HepG2 (cell line): ENCODE results near the gene LRTM2. TPM values are rescaled to one million over a fixed set of nuclear protein-coding genes. Genes with fewer than 3 reads are reported as not detected.

Source experiments
- ARID3A ChIP-seq: IDR thresholded peaks from 2 replicates; pipeline ENCODE4 v1.6.1; 2012; ENCODE audit warnings: low read depth, low read length, improper control_type of control experiment
- ASH2L ChIP-seq: fragments of 300-600, 200-600 bp; sonication (generic); IDR thresholded peaks from 2 replicates; pipeline ENCODE4 v1.7.0; 2017; ENCODE audit warnings: low read depth, mild to moderate bottlenecking, moderate library complexity, mixed read lengths, low read length; ENCODE audit not compliant: insufficient read length
- ATF4 ChIP-seq, 2 experiments: fragments of 450-650 bp in 1 of 2; sonication (generic) in 1 of 2; formaldehyde crosslinking; IDR thresholded peaks; 2 replicates each; pipeline versions ENCODE4 v1.5.0 to v1.8.0; 2020 to 2022; ENCODE audit warnings: mild to moderate bottlenecking in 1 of 2, missing genetic modification reagents in 1 of 2
- DMAP1 ChIP-seq: IDR thresholded peaks from 2 replicates; pipeline ENCODE4 v1.6.1; 2016
- ELF3 ChIP-seq: IDR thresholded peaks from 2 replicates; pipeline ENCODE4 v1.6.1; 2016; ENCODE audit warnings: missing genetic modification reagents, missing compliant biosample characterization
- GFI1 ChIP-seq: sonication (generic); formaldehyde crosslinking; IDR thresholded peaks from 2 replicates; pipeline ENCODE4 v1.5.0; 2020; ENCODE audit warnings: missing genetic modification reagents, mild to moderate bottlenecking, borderline replicate concordance
- HOXA3 ChIP-seq: sonication (generic); formaldehyde crosslinking; IDR thresholded peaks from 2 replicates; pipeline ENCODE4 v1.5.0; 2020; ENCODE audit warnings: missing genetic modification reagents
- JUN ChIP-seq: sonication (generic); formaldehyde crosslinking; IDR thresholded peaks from 2 replicates; pipeline ENCODE4 v1.4.0; 2020; ENCODE audit warnings: mild to moderate bottlenecking, missing genetic modification reagents
- KDM2A ChIP-seq: sonication (generic); formaldehyde crosslinking; IDR thresholded peaks from 2 replicates; pipeline ENCODE4 v1.4.0; 2020; ENCODE audit warnings: low read depth, missing genetic modification reagents, borderline replicate concordance
- MTF1 ChIP-seq: sonication (generic); formaldehyde crosslinking; IDR thresholded peaks from 2 replicates; pipeline ENCODE4 v1.5.0; 2020; ENCODE audit warnings: missing genetic modification reagents
- MYC ChIP-seq: sonication (generic); formaldehyde crosslinking; IDR thresholded peaks from 2 replicates; pipeline ENCODE4 v1.9.0; 2021; ENCODE audit warnings: missing genetic modification reagents, borderline replicate concordance
- MYNN ChIP-seq: sonication (generic); formaldehyde crosslinking; IDR thresholded peaks from 2 replicates; pipeline ENCODE4 v1.4.0; 2020; ENCODE audit warnings: mild to moderate bottlenecking, low read depth, missing genetic modification reagents
- NKX3-1 ChIP-seq: sonication (generic); formaldehyde crosslinking; IDR thresholded peaks from 2 replicates; pipeline ENCODE4 v1.5.0; 2020; ENCODE audit warnings: missing genetic modification reagents
- PPARG ChIP-seq: conservative IDR thresholded peaks from 2 replicates; pipeline ENCODE4 v1.6.1; 2016; ENCODE audit warnings: missing biosample characterization, missing genetic modification reagents
- RNF2 ChIP-seq: fragments of 450-650 bp; conservative IDR thresholded peaks from 2 replicates; pipeline ENCODE4 v1.6.1; 2016; ENCODE audit warnings: low read depth
- RNF219 ChIP-seq: sonication (generic); formaldehyde crosslinking; IDR thresholded peaks from 2 replicates; pipeline ENCODE4 v1.5.0; 2020; ENCODE audit warnings: mild to moderate bottlenecking, missing genetic modification reagents
- SOX5 ChIP-seq: IDR thresholded peaks from 2 replicates; pipeline ENCODE4 v1.6.1; 2016; ENCODE audit warnings: borderline replicate concordance
- TFDP2 ChIP-seq: sonication (generic); formaldehyde crosslinking; IDR thresholded peaks from 2 replicates; pipeline ENCODE4 v1.4.0; 2020; ENCODE audit warnings: missing genetic modification reagents
- ZNF160 ChIP-seq: sonication (generic); formaldehyde crosslinking; IDR thresholded peaks from 2 replicates; pipeline ENCODE4 v1.8.0; 2022; ENCODE audit warnings: mild to moderate bottlenecking, inconsistent platforms, missing genetic modification reagents
- ZNF333 ChIP-seq: sonication (generic); formaldehyde crosslinking; IDR thresholded peaks from 2 replicates; pipeline ENCODE4 v1.4.0; 2020; ENCODE audit warnings: mild to moderate bottlenecking, missing genetic modification reagents, borderline replicate concordance
- ZNF510 ChIP-seq: sonication (generic); formaldehyde crosslinking; IDR thresholded peaks from 2 replicates; pipeline ENCODE4 v1.4.0; 2020; ENCODE audit warnings: low read depth, mild to moderate bottlenecking, missing genetic modification reagents
- ZNF562 ChIP-seq: sonication (generic); formaldehyde crosslinking; IDR thresholded peaks from 2 replicates; pipeline ENCODE4 v1.8.0; 2022; ENCODE audit warnings: missing genetic modification reagents, borderline replicate concordance
- polyA plus RNA-seq, 8 experiments: library from polyadenylated mRNA; depleted of rRNA in 3 of 8; stranded (reverse) in 7 of 8; unstranded in 1 of 8; fragments of >200 nt; fragmentation: Illumina TruSeq in 4 of 8; extraction: Trizol in 4 of 8; gene quantifications; 2 replicates each; pipeline versions ENCODE4 v1.2.1 to v1.2.3, GENCODE V29; 2011 to 2016; ENCODE audit warnings: low read depth in 4 of 8, missing spikeins in 1 of 8, mixed read lengths in 1 of 8; ENCODE audit not compliant: insufficient read depth in 1 of 8
- total RNA-seq, 5 experiments: library from RNA; depleted of rRNA; stranded (reverse); fragments of >200 nt; fragmentation: Illumina TruSeq; extraction: Trizol; gene quantifications; 2 replicates each; pipeline ENCODE4 v1.2.3, GENCODE V29; 2016; ENCODE audit warnings: low read depth in 1 of 5

Gene LRTM2
- total and polyA plus RNA-seq, 2 of the 13 experiments (the other 11 are each of a cell fraction or from before 2014, with no cell fraction given), result 0.09 TPM; not detected in 1

GRCh38 chr12:1812650-1813302 is 7.6 kb upstream of the LRTM2 start (continued):
- TF ChIP-seq JUN (CRISPR knock-in tag), result peak; percentile 80; the same call in 1 of the 2 replicates
- 0 out of 2 replicates have a peak, but pooled peaks have one; percentile 27 for TF ChIP-seq NKX3-1 (CRISPR knock-in tag)
- 0 out of 2 replicates have a peak, but pooled peaks have one; percentile 16 for TF ChIP-seq TFDP2 (CRISPR knock-in tag)
- no peak for TF ChIP-seq ZNF333 (CRISPR knock-in tag)
- no peak for TF ChIP-seq ZNF562 (CRISPR knock-in tag)
- TF ChIP-seq PPARG (CRISPR knock-in tag), result peak; percentile 40; the same call in 1 of the 2 replicates
- peak; percentile 38 for TF ChIP-seq ASH2L
- TF ChIP-seq MTF1 (CRISPR knock-in tag), result no peak
- peak; percentile 50 for TF ChIP-seq KDM2A
- no peak for TF ChIP-seq RNF219 (CRISPR knock-in tag)
- TF ChIP-seq ELF3 (CRISPR knock-in tag), result peak; percentile 87
- TF ChIP-seq HOXA3 (CRISPR knock-in tag), result peak; percentile 65
- no peak for TF ChIP-seq ARID3A
- TF ChIP-seq SOX5, result peak; percentile 48; the same call in 1 of the 2 replicates
- peak; percentile 22; the same call in 1 of the 2 replicates for TF ChIP-seq DMAP1
- no peak for TF ChIP-seq ZNF160 (CRISPR knock-in tag)
- TF ChIP-seq MYNN, result no peak
- no peak for TF ChIP-seq RNF2
- peak in 1 of 2 experiments; percentile 89; a peak in 2 of 4 replicates for TF ChIP-seq ATF4 (CRISPR knock-in tag; IDR thresholded peaks at IDR 0.05)
- TF ChIP-seq GFI1 (CRISPR knock-in tag), result peak; percentile 62; the same call in 1 of the 2 replicates
- no peak for TF ChIP-seq ZNF510
- TF ChIP-seq MYC (CRISPR knock-in tag), result peak; percentile 22; the same call in 1 of the 2 replicates
